ENCODE results near the gene PDGFB.

Gene PDGFB

DNA sequence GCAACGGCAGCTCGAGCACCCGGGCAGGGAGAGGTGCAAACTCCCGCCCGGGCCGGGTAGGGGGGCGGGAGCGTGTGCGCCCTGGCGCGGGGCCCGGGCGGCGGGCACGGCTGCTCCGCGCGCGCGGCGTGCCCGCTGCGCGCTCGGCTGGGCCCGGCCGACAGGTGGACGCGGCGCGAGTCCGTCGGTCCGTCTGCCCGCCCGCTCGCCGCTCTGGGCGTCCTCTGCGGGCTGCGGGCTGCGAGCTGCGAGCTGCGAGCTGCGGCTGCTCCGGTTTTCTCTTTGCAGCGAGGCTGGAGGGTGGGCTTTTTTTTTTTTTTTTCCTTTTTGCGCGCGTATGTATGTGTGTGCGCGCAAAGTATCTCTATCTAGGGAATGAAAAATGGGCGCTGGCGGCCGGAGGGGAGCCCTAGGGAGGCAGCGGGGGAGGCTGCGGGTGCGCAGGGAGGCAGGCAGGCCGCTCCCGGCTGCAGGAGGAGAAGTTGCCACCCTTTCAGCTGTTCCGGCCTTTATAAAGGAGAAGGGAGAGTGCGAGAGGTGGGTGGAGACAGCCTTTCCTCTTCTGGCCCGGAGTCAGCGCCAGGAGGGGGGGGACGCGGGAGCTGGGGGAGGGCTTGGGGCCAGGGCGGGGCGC lies at the start of gene PDGFB:
Gene PDGFB, minus strand, starts transcription at position 487 of the 634 bp plus-strand sequence. CDS start 1,019 bp downstream, outside the sequence.
- no peak for DNase-seq

DNA sequence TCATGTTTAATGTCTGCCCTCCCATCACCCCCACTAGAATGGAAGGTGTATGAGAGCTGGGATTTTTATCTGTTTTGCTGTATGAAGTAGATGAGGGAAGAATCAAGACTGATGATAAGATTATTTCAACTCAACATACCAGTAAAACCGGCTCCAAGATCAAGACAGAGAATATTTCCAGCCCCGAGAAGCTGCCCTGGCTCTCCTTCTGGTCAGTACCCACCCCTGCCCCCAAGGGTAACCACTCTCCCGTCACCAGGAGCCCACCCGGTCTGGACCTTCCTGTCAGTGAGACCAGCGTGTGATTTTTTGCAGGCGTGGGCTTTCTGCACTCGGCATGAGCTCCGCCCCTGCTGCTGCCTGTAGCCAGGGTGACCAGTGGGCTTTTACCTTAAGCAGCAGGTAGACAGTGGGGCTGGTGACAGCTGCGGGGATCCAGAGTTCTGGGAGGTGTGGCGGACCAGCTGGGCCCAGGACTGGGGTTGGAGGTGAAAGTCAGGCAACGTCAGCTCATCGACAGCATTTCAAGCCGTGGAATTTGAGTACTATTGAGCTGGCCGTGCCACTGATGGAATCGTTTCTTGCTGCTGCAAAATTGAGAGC lies 49.1 kb upstream of the PDGFB start:
- DNase-seq: no peak

DNA sequence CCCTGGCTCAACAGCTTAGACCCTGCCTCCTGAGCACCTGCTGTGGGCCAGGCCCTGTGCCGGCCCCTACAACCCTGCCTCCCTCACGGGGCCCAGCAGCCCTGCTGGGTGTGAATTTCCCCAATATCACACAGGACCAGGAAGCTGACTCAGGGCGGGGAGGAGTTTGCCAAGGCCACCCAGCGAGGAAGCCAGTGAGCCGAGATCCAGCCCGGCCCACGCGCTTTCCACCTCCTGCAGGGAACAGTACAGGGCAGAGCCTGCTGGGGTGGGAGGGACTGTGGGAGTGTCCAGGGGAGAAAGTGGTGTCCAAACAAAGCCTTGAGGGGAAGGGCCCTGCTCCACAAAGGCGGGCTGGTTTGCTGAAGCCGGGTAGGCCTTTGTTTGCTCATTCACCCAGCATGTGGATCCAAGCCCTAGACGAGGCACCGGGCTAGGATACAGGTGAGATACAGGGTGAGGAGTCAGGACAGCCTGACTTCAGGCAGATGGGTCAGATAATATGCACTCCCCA lies 47.8 kb upstream of the PDGFB start:
- DNase-seq: no peak

DNA sequence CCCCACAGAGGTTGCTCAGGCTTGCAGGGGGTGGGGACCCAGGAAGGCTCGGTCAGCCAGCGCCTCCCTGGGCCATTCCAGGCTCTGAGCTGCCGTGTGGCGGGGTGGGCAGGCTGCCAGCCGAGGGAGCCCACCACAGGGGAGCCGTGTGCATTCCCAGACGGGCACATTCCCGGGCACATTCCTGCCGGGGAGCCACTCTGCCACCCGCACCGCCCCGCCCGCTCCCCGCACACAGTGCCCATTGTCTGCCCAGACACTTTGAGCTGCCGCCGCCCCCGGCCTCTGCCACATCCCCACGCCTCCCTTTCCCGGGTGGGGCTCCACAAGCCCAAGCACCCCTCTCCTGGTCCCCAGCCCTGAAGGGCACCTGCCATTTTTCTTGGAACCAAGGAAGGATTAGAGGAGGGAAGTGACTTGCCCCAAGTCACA lies 47.3 kb upstream of the PDGFB start:
- no peak for DNase-seq

DNA sequence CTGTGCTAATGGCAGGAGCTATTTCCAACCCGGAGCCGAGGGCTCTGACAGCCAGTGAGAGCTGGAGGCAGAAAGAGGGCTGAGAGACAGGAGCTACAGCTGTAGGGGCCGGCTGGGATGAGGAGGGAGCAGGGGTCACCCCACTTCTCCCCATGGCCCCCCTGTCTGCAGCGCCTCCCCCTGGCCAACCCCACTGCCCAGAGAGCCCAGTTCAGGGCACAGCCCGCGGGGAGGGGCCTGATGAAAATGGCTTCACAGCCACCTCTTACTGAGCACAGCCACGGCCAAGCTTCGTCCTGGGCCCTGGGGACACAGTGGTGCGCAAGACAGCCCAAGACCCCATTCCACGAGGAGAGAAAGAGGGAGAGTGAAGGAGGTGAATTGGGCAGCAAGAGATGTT lies 46.7 kb upstream of the PDGFB start:
- DNase-seq: no peak

DNA sequence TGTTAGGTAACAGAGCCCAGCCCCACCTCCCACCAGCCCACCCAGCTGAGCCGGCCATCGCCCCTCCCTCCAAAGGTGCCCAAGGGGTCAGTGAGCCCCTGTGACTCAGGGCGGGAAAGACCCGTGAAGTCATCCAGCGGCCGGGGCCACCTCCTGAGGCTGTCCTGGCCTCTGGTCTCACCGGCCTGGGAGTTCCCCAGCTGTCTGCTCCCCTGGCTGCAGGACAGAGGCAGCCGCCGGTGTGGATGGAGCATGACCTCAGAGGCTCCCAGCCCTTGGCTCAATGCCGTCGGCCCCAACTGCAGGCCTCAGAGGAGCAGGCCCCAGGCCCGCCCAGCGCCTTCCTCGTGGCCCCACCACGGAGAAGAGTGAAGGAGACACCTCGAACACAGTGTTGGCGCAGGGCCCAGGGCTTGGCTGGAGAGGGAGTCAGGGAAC lies 46.0 kb upstream of the PDGFB start:
- DNase-seq: no peak

DNA sequence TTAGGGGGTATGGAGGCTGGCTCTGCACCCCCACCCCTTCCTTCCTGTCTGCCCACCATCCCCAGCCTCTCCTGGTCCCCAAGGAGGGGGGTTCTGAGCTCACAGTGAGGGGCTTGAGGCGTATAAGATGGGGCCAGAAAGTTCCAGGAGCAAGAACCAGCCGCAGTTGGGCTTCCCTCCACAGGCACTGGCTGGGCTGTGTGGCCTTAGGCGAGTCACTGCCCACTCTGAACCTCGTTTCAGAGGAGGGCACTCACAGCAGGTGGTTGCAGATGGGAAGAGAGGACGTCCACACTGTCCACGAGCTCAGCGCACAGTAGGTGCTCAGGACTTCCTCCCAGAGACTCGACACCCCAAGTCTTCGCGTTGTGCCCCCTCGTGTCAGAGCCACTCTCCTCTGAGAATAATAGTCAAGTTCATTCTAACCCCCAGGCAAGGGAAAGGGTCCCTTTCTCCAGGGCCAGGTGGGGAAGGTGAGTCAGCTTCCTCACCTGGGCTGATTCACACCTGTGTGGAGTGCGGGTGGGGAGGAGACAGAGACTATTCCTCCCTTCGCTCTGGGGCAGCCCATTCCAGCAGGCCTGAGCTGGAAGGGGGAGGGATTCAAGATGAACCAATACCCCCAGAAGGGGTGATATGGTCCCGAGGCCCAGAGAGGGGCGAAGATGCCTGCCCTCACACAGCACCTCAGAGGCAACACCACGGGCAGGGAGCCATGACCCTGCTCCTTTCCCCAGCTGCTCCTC lies 45.4 kb upstream of the PDGFB start:
- DNase-seq: no peak

DNA sequence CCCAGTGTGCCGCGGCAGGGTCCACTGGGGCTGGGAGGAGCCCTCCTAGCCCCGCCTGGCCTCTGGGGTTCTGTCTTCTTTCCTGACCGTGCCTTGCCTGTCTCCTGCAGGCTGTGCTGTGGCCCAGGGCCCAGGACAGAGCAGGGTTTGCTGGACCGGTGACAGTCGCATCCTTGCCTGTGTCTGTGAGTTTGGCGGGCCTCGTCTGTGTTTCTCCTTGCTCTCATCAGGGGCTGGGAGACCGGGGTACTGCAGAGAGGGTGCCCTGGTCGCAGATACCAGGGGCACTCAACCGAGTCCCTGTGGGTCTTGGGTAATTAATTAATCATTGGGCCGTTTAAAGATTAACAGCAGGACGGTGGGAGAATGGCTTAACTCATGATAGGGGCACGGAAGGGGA lies 44.8 kb upstream of the PDGFB start:
- DNase-seq: no peak

DNA sequence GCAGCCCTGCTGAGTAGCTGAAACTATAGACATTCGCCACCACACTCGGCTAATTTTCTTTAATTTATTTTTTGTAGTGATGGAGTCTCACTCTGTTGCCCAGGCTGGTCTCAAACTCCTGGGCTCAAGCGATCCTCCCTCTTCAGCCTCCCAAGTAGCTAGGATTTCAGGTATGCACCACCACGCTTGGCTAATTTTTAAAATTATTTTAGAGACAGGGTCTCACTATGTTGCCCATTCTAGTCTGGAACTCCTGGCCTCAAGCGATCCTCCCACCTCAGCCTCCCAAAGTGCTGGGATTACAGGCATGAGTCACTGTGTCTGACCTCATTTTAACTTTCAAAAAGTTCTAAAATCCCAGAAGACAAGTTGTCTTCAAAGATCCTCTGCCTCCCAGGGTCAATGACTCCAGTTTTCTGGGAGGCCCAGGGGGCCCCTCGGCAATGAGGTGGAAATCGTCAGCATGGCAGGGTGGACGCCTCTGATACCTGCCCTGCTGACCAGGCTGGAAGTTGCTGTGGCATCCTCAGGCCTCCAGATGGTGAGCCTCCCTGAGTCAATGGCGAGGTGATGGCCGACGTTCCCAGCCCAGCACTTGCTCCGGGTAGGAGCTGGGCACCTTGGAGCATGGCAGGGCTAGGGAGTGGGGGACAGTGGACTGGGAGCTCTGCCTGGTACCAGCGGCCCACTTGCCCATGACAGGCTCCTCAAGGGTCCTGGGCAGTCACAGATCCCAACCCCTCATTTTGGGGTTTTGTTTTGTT lies 43.5 kb upstream of the PDGFB start:
- no peak for DNase-seq

DNA sequence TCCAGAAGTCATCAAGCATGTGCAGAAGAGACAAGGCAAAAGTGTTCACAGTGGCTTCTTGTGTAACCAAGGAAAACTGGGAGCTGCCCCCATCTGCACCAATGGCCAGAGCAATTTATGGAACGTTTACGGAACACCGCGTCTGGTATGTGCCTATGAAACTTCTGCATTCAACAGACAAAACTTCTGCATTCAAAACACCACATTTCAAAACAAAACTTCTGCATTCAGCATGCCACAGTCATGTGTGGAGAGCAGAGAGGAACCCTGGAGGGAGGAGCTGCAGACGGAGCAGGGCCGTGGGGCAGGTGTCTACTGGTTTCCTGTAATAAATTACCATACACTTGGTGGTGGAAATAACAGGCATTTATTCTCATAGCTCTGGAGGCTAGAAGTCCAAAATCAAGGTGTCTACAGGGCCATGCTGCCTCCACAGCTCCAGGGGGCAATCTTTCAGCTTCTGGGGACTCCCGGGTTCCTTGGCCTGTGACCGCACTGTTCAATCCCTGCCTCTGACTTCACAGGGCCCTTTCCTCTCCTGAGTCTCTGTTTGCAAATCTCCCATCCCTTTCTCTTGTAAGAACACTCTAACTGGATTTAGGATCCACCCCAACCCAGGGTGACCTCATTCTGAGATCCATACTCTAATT lies 42.4 kb upstream of the PDGFB start:
- no peak for DNase-seq

DNA sequence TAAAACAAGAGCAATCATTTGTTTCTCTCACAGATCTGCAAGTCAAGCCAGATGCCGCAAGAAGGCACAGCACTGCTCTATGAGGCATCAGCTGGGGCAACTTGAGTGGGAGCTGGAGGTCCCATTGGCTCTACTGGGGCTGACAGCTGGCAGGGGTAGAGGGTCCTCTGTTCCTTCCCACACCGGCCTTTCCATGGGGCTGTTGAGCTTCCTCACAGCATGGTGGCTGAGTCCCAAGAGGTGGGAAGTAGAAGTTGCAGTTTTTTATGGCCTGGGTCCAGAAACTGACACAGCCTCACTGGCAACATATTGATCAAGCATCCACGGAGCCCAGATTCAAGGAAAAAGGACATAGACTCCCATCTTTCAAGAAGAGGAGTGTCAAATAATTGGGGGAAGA lies 40.2 kb upstream of the PDGFB start:
- DNase-seq: no peak

DNA sequence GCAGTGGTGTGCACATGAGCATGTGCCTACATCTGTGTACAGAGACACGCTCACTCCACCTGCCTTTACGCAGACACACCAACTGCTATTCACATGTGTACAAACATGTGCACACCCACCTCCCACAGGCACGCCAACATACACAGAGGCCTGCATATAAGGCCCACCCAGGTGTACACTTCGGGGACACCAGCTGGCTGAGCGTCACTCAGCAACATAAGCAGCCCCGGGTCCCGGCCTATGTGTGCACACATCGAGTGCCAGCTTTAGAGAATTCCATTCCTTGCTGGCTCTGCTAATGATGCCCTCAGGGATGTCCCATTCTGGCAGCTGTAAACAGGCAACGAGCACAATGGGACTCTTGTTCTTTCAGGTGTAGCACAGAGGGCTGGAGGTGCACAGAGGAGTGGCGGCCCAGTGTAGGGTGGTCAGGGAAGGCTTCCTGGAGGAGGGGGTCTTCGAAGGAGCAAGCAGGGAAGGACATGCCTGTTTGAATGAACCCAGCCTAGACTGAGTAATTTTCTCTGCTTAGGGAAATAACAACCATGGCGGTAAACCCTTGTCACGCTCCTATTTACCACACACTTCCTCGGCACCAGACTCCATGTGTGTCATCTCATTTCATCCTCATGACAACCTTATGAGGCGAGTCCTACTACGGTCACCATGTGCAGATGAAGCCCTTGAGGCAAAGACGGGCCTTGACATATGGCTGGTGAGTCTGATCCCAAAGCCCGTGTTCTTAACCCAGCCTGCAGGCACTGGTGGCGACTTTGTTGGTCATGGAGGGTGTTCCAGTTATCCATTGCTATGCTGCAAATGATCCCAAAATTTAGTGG lies 39.6 kb upstream of the PDGFB start:
- DNase-seq: no peak

DNA sequence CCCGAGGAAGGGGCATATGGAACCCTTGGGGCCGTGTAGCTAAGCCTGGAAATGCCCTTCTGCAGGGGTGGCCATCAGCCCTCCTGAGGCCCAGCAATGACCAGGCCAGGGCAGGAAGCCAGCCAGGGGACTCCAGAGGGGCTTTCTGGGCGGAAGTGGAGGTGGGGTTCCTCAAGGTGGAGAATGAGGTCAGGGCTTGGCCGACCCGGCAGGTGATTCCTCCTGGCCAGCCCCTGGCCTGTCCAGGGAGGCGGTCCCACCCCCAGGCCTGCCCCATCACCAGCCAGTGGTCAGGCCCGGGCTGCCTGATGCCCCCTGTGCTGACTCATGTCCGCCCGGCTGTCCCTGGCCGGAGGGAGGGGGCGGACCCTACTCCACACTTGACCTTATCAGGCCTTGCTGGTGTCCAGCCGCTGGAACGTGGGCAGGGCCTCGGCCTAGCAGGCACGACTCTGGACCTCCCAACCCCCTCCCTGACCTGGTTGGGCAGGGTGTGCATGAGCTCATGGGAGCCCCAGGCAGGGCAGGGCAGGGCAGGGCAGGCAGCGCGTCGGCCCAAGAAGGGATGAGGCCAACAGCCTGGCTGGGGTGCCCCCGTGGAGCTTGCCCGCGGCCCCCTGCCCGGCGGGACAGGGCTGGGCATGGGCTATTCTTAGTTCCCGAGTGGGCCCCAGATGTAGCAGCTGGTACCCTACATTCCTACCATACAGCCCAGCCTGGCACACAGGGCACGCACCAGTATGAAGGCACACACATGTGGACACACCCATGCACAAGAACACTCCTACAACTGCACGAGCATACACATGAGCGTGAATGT lies 38.8 kb upstream of the PDGFB start:
- no peak for DNase-seq

DNA sequence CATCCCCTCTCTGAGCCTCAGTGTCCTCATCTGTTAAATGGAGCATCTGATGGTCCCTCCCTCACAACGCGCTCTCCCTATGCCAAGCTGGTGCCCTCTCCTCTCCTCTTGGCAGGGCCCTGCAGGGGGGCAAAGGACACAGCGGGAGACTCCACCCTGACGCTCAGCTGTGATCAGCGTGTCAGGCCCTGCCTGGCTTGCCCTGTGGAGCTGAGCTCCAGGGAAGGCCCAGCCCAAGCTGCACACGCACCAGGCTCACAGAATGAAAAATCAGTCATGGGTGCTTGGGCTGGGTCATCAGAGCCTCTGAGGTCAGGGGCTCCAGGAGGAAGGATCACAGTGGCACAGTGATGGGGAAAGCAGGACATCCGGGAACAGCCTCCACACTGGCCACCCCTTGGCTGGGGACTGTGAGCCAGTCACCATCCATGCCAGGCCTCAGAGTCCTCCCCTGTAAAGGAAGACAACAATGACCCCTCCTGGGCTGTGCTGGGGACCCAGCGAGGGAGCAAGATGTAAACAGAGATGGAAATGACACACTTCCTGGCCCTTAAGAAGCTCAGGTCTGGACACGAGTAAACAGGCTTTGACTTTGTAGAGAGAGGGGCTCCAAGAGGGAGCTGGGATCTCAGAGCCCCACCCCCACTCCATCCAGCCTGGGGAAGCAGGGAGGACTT lies 38.0 kb upstream of the PDGFB start:
- DNase-seq: no peak

DNA sequence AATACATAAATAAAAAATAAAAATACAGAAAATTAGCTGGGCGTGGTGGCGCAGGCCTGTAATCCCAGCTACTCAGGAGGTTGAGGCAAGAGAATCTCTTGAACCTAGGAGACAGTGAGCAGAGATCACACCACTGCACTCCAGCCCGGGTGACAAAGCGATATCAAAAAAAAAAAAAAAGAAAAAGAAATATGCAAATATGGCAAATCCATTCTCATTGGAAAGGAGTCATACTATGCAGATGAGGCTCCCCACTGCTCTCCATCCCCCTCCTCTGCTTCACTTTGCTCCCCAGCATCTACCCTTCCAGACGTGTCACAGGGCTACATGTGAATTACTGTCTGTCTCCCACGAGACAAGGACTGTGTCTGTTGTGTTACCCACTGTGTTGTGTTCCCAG lies 36.3 kb upstream of the PDGFB start:
- DNase-seq: no peak

DNA sequence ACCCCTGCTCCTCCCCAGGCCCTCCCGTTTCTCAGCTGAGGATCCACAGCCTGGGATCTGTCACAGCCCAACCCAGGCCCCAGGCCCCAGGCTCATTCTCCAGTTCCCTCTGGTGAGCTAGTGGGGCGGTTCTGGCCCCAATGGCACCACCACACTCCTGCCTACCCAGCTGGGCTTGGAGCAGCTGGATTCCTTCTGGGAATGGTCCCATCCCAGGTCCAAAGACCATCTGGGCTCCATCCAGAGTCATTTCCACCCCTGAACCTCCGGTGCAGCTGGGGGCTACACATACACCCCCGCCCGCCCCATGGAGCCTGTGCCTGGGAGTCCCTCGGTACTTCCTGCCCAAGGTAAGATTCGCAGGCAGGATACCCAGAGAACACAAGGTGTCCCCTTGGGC lies 35.5 kb upstream of the PDGFB start:
- no peak for DNase-seq

DNA sequence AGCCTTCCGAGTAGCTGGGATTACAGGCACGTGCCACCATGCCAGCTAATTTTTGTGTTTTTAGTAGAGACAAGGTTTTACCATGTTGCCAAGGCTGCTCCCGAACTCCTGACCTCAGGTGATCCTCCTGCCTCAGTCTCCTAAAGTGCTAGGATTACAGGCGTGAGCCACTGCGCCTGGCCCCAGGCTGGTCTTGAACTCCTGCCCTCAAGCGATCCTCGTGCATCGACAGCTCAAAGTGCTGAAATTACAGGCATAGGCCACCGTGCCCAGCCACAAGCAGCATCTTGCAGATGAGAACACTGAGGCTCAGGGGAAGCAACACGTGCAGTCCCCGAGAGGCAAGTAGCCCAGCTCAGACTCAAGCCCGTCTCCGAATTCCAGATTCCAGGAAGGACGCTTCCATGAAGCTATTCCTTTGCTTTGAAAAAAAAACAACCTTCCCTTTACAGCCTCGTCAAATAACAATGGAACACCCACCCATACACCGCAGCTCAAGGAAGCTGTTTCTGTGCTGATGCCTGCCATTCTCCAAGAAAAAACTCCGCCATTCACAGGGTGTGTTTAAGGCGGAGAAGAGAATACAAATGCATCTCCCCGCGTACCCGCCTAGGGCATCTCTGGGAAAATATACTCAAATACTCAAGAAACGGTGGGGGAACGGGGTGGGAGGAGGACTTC lies 34.5 kb upstream of the PDGFB start:
- DNase-seq: no peak

DNA sequence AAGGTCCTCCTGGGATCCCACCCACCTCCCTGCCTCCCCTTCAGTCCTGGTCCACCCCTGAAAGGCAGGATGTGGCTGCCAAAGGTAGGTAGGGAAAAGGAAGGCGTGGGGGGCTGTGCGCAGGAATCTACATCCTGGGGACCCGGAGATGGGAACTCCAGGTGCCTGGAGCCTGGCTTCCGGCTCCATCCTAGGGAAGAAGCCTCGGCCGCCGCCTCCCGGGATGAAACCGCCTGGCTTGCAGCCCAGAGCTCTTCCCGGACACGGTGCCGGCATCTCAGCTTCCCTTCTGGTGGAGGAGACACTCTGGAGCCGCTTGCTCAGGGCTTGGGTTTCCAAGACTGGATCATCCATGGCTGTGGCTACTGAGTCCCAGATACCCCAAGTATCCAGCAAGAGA lies 33.3 kb upstream of the PDGFB start:
- no peak for DNase-seq

DNA sequence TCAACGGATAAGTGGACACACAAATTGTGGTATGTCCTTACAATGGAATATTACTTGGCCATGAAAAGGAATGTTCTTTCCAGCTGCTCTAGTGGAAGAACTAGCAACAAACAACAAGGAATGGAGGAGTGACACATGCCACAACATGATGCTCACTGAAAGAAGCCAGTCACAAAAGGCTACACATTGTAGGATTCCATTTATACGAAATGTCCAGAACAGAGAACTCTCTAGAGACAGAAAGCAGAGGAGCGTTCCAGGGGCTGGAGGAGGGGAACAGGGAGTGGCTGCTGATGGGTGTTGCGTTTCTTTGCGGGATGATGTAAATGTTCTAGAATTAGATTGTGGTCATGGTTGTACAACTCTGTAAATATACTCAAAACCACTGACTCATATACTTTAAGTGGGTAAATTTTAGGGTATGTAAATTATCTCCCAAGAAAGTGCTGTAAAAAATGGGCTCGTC lies 32.4 kb upstream of the PDGFB start:
- DNase-seq: no peak

Data from stimulated activated CD4-positive, alpha-beta T cell treated with anti-CD3 and anti-CD28 coated beads, Interleukin-12 subunit alpha, Interleukin-12 subunit beta, amount 100 ng/mL, for 4 hours (primary cell).